Activated CD4-positive, alpha-beta T cell treated with anti-CD3 and anti-CD28 coated beads, Interleukin-10, Interleukin-2, amounts not matched to agents 100 ng/mL and 50 ng/mL, durations not matched to agents 16 hours and 8 hours (primary cell): Measurements from ENCODE around the gene TMCO2.

Source experiments
- DNase-seq: peaks from one replicate; pipeline ENCODE4 v3.0.0-alpha.2; 2020

TMCO2 gene

DNA sequence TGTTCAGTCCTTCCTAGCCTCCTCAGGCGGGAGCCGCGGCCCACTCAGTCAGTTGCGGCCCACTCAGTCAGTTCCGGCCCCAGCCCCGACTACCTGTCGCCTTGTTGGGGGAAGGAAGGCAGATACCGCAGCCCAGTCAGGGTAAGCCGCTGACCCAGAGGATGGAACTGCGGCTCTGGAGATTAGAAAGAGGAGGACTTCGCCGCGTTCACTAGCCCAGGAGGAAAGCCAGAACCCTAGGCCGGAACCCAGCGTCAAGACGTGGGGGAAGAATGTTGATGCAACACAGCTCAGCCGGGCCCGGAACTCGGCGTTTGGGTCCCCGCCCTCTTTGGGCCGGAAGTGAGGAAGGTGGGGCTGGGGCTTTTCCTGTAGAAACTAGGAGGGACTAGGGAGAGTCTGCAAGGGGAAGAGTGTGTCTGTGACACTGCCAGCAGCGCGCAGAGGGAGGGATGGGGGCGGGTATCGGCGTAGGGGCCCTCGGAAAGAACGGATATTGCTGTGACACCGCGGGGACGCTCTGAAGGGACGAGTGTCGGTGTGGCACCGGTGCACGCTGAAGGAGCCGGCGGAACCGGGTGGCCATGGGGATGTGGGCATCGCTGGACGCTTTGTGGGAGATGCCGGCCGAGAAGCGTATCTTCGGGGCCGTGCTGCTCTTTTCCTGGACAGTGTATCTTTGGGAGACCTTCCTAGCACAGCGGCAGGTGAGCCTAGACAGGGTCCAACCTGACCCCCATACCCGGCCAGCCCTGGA lies 10.1 kb downstream of the TMCO2 start, which contains the start of gene ZMPSTE24:
Gene ZMPSTE24, plus strand, starts transcription at position 549 of the 757 bp plus-strand sequence. Its CDS starts 36 bp downstream, at position 585.
- peak; percentile 98 for DNase-seq

DNA sequence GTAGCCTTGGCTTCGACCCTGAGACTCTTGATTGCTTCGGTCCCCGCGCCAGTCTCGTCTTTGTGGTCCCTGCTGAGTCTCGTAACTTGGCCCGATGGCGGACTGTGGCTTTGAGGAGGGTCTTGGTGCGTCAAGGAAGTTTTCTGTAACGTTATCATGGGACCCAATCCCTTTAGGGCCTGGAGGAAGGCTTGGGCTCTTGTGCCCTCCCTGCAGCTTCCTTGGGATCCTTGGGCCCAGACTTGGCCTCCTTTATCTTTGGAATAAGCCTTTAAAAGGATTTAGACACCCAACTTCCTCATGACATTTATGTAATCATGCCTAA lies 10.7 kb downstream of the TMCO2 start:
- no peak for DNase-seq

DNA sequence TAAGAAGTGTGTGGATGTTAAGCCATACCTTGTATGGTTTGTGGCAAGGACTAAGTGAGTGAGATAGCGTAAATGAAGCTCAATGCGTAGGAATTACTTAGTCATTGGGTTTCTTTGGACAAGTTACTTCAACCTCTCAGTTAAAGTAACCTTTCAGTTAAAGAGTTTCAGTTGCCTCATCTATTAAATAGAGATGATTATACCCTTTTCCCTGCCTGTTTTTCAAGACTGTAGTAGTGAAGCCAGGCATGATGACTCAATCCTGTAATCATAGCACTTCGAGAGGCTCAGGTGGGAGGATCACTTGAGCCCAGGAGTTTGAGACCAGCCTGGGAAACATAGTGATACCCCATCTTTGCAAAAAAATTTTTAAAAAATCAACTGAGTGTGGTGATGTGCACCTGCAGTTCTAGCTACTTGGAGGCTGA lies 16.6 kb downstream of the TMCO2 start:
- peak; percentile 77 for DNase-seq

DNA sequence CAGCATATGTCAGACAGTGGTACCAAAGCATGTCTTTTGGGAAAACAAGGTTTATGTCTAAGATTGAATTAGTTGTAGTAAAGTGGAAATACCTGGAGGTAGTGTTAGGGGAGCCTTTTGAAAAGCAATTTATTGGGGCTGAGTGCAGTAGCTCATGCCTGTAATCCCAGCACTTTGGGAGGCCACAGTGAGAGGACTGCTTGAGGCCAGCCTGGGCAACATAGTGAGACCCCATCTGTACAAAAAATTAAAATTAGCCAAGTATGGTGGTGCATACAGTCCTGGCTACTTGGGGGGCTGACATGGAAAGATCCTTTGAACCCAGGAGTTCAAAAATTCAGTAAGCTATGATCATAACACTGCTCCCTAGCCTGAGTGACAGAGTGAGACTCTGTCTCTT lies 17.6 kb downstream of the TMCO2 start:
- no peak for DNase-seq

DNA sequence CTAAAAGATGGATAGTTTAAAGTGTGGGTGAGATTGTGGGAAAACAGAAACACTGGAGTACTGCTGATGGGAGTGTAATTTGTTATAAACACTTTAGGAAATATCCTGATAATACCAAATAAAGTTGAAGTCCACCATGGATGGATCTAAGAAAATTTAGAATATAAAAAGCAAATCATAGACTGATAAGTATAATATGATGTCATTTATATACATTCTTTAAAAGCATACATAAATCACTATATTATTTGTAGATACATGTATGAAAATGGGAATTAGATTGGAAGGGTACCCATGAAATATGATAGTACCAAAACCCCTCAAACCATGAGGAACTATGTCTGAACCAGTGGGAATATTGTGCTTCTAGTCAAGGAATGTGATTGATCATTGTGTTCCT lies 18.2 kb downstream of the TMCO2 start:
- DNase-seq = no peak

DNA sequence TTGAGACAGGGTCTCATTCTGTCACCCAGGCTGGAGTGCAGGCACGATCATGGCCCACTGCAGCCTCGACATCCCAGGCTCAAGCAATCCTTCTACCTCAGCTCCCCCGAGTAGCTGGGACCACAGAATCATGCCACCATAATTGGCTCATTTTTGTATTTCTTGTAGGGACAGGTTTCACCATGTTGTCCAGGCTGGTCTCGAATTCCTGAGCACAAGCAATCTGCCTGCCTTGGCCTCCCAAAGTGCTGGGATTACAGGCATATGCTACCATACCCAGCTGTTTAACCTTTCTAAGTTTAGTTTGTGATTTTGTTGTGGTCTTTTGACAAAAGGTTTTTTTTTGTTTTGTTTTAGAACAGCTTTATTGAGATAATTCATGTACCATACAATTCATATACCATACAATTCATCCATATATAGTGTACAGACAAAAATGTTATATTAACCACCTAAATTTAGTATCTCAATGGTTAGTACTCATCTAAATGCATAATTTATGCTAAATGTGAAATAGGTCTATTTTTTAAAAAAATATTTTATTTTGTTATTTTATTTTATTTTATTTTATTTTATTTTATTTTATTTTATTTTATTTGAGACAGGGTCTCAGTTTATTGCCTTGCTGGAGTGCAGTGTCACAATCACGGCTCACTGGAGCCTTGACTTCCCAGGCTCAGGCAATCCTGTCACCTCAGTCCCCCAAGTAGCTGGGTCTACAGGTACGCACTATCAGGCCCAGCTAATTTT lies 19.2 kb downstream of the TMCO2 start:
- no peak for DNase-seq

DNA sequence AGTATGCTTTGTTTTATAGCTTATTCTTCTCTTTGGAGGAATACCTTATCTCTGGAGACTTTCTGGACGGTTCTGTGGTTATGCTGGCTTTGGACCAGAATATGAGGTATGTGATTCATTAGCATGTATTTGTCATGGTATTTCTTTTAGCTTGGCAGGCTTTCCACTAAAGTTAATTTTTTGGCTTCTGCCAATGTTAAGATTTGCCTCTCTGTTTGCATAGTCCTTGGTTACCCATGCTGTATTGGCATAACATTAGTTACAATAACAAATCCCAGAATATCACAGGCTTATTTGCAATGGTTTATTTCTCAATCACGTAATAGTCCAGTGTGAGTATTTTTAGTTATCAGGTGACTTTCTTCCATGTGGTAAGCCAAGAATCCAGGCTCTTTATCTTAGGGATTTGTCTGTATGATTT lies 20.0 kb downstream of the TMCO2 start:
- DNase-seq = no peak

DNA sequence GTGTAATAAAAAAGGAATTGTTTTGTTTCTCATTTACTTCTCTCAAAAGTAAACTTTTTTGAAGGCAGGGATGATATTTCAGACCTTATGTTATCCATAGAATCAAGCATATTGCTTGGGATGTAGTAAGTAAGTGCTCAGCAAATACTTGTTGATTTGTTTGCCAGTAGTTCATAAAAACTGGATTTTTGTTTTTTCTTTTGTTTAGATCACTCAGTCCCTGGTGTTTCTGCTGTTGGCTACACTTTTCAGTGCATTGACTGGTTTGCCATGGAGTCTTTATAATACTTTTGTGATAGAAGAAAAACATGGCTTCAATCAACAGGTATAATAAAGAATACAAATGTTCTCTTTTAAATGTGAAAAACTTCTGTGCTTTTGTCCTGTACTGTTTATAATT lies 20.5 kb downstream of the TMCO2 start:
- DNase-seq = no peak

DNA sequence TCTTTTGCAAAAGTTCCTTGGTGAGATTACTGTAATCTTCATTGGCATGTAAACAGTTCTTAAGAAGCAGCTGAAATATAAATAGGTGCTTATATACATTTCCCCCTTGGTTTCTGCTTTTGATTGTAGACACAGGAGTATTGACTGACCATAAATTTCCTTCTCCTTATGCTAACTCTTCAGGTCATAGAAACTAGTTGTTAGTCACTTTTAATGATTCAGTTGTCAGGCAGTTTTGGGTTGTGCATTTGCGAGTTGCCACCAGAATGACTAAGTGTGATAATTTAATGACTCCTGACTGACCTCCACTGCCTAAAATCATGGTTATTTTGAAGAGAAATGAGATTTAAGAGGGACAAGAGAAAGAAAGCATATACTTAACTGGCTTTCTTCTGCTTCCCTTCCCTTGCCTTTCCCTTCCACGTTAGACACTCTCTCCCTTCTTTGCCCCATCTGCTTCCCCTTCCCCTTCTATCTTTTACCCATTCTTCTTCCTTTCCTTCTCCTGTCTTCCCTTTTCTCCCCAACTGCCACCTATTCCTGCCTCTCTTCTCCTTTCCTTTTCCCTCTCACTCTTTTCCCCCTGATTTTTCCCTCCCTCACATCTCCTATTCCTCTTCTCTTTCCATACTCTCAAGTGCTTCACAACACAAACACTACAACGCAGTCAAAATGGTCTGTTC lies 22.6 kb downstream of the TMCO2 start:
- peak; percentile 76 for DNase-seq

DNA sequence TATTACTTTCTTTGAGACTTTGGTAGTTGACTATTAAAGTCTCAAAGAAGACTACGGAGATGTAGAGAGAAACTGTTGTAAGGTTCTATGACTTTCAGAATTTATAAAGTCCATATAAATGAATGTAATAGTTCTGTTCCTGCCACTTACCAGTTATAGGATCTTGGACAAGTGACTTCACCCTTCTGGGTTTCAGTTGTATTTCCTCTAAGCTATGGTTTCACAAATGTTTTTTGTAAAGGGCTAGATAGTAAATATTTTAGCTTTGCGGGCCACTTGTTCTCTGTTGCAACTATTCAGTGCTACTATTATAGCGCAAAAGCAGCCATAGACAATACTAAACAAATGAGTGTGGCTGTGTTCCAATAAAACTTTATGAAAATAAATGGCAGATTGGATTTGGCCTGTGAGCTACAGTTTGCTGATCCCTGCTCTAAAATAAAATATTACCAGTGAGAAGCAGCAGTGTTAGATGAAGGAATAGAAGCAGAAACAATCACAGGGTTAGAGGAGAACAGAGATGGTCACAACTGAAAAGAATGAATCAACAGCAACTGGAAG lies 25.0 kb downstream of the TMCO2 start:
- DNase-seq = no peak

DNA sequence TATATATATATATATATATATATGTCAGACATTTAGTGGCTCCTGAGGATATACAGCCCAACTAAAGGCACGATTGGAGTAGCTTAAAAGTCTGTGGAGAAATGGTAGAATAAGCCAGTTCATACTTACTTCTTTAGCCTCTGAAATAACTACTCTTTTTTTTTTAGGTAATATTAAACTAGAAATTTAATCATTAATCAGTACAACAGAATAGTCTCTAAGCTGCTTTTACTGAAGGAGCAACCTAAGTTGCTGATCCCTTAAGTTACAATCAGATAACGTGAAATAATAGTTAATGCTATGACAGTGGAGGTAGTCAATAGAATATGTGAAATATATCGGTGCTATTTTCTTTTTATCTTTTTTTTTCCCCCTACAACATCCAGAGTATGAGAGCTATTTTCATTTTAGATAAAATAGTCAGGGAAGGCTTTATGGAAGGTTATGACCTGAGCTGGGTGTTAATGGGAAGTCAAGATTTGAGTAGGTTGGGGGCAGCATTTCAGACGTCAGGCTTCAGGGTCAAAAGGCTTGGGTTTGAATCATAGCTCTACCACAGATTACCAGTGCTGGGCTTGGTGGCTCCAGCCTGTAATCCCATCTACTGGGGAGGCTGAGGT lies 25.9 kb downstream of the TMCO2 start:
- no peak for DNase-seq

DNA sequence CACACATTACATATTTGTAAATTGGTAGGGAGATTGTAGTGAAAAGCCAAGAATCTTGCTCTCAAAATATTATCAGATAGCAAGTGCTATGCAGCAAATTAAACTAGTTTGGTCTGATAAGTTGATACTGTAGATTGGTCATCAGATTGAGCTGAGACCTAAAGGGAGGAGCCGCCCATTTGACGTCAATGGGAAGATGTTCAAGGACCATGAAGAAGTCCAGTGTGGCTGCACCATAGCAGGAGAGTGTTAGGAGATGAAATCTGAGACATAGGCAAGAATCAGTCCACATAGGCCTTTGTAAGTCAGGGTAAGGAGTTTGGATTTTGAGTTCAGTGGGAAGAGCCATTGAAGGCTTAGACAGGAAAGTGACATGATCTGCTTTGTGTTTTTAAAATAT lies 26.6 kb downstream of the TMCO2 start:
- DNase-seq = no peak

DNA sequence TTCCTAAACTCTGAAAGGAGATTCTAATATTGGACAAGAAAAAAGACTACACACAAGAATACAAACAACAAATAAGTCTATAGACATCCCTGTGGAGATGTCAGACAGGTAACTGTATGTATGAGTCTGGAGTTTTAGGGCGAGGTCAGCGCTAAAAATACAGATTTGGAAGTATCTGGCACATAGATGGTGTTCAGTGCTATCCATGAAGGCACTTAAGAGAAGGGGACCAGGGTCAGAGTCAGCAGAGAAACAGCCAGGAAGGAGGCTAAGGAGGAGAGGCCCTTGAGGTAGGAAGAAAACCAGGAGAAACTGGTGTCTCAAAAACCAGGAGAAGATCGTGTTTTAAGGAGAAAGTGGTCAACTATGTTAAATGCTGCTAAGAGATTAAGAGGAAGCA lies 28.4 kb downstream of the TMCO2 start:
- no peak for DNase-seq

DNA sequence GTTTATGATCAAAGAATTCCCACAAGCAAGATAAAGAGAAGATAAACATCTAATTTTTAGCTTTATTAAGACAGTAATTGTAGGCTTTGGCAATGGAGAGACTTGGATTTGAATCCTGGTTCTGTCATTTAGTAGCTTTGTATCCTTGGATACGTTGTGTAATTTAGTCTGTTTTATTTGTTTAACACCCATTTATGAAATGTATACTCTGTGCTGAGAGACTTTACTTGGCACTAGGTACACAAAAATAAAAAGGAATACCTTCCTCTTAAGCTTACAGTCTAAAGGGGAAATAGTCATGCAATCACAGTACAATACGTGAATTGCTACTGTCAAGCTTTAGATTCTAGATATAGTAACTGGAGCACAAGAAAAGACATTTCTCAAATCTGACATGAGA lies 34.1 kb downstream of the TMCO2 start:
- no peak for DNase-seq

DNA sequence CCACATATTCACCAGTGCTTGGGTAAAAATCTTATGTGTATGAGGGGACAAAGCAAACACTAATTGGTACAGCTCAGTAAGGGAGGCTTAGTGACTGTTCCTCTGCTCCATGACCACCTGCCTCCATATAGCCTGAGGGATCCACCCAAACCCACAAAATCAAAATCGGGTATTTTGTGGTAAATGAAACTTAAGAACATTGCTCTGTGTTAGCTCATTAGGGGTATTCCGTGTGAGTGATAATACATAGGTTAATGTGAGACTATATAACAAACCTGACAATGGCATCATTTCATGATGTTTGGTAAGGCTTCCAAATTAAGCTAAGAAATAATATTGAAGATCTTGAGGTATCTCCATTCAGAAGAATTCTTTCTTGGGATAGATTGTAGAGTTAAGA lies 43.6 kb downstream of the TMCO2 start:
- DNase-seq = no peak

DNA sequence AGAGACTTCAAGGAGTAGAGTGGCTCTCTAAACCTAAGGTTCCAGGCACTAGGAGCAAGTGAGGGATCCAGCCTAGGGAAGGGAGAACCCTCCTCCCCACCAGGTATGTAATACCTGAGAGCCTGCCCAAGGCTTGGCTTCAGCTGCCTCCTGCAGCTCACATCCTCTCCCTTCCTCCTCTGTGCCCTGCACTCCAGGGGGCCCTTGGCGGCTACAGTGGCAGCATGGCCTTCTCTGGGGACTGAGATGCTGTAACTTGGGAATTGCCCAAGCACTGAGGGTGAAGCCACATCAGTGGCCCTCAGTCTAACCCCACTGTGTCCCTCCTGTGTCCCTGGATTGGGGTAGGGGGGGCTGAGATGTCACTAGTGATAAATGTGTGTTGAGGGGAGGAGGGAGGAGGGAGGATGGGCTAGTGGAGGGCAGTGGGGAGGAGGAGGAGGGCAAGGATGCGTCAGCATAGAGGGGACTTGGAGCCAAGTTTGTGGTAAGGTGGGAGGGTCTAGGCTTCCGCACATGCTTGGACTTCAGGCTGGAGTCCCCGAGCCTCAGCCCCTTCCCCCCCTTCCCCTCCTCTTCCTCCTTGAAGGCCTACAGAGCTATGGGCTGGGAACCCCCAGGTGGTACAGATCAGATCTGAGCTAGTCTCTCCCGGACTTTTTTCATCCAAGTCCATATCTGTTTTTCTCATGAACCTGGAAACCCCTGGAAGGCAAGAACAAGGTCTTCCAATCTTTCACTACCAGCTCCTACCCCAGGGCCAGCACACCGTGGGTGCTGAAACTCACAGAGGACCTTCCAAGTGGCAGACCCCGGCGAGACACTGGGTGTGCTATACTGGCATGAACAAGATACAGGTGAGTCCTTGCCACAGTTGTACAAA lies 51.9 kb downstream of the TMCO2 start:
- DNase-seq = no peak

DNA sequence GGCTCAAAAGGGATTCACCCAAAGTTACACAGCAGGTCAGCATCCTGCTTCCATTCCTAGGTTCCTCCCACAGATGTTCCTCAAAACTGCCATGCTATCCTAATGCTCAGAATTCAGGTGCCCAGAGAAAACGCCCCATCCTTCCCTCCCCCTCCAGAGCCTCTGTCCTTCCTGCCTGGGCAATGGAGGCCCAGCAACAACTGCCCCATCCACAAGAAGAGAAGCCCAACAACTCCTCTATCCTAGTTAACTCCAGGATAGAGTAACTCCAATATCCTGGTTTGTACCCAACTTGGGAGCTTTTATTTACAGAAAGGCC lies 52.5 kb downstream of the TMCO2 start:
- no peak for DNase-seq

DNA sequence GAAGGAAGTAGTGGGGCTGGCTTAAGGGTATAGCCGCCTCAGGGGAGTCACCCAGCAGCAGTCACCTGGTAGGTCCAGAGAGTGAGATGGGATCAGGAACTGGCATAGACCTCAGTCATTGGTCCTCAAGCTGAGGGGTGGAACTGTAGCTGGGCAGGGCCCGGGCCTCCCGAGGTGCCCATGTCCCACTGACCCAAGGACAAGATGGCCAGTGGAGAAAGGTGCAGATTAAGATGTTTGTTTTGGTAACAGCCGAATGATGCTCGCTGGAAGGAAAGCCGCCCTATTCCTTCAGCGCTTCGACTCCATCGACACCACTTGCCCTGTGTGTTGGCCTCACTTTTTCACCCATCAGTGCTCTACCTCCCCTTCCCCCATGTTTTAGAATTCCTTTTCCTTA lies 52.9 kb downstream of the TMCO2 start:
- DNase-seq = no peak

DNA sequence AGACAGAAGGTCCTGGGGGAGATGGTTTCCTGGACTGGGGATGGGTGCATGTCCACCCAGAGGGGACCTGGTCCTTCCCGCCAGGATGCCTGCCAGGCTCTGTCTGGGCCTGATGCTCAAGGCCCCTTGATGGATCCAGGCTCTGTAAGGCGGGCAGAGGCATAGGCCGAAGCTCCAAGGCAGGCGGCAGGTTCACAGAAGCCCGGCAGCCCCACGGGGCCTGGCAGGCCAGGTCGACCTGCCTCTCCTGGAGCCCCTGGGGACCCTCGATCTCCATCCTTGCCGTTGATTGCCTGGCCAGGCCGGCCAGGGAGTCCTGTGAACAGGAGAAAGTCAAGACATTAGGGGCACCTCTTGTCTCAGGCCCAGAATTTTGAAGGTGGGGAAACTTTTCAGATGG lies 53.3 kb downstream of the TMCO2 start:
- DNase-seq = no peak
